Measurements from ENCODE around the gene SETD1A.
"Not testable (repeated sequence)": the region's sequence is repeated elsewhere in the genome, so short reads cannot be mapped to it uniquely, and the experiment has no call there.

Gene SETD1A

GRCh38 chr16:31006589-31006988, 49.0 kb downstream of the SETD1A start:
- no peaks in the 10 kb centered on the region for H3K27me3 ChIP-seq (ENCODE audit: control insufficient read depth, insufficient read depth, low read length)
- no peak overlapping the region for H3K27ac ChIP-seq (ENCODE audit: low read length)
- no peak overlapping the region for H3K9ac ChIP-seq (ENCODE audit: low read length)
- H3K36me3 ChIP-seq (ENCODE audit: control insufficient read depth, low read depth, low read length): no peaks in the 10 kb centered on the region
- no peaks in the 10 kb centered on the region for H3K9me3 ChIP-seq (ENCODE audit: control insufficient read depth, low read depth, low read length)
- no peaks in the 10 kb centered on the region for H3K4me1 ChIP-seq (ENCODE audit: control insufficient read depth, low read depth, low read length)
- no peak overlapping the region for H3K4me3 ChIP-seq (ENCODE audit: low read length)

GRCh38 chr16:31007684-31008083, 50.1 kb downstream of the SETD1A start:
- H3K27me3 ChIP-seq (ENCODE audit: control insufficient read depth, insufficient read depth, low read length): no peaks in the 10 kb centered on the region
- H3K4me1 ChIP-seq (ENCODE audit: control insufficient read depth, low read depth, low read length): no peaks in the 10 kb centered on the region
- no peak overlapping the region for H3K27ac ChIP-seq (ENCODE audit: low read length)

GRCh38 chr16:31008149-31008548, 50.6 kb downstream of the SETD1A start:
- no peak overlapping the region for H3K4me3 ChIP-seq (ENCODE audit: low read length)
- no peaks in the 10 kb centered on the region for H3K9me3 ChIP-seq (ENCODE audit: control insufficient read depth, low read depth, low read length)
- H3K36me3 ChIP-seq (ENCODE audit: control insufficient read depth, low read depth, low read length): no peaks in the 10 kb centered on the region
- no peak overlapping the region for H3K9ac ChIP-seq (ENCODE audit: low read length)
- H3K4me1 ChIP-seq (ENCODE audit: control insufficient read depth, low read depth, low read length): no peaks in the 10 kb centered on the region
- no peaks in the 10 kb centered on the region for H3K27me3 ChIP-seq (ENCODE audit: control insufficient read depth, insufficient read depth, low read length)
- no peak overlapping the region for H3K27ac ChIP-seq (ENCODE audit: low read length)

More at GRCh38 chr16:31007684-31008083, 50.1 kb downstream of the SETD1A start:
- Histone ChIP-seq H3K36me3 (ENCODE audit: control insufficient read depth, low read depth, low read length) (no peaks in the 10 kb centered on the region), H3K9me3 (ENCODE audit: control insufficient read depth, low read depth, low read length) (no peaks in the 10 kb centered on the region), H3K4me3 (ENCODE audit: low read length) (no peak overlapping the region), H3K9ac (ENCODE audit: low read length) (no peak overlapping the region)

GRCh38 chr16:31008551-31008950, 51.0 kb downstream of the SETD1A start:
- Histone ChIP-seq H3K9me3 (ENCODE audit: control insufficient read depth, low read depth, low read length) (no peaks in the 10 kb centered on the region), H3K4me1 (ENCODE audit: control insufficient read depth, low read depth, low read length) (no peaks in the 10 kb centered on the region), H3K36me3 (ENCODE audit: control insufficient read depth, low read depth, low read length) (no peaks in the 10 kb centered on the region), H3K4me3 (ENCODE audit: low read length) (no peak overlapping the region), H3K27me3 (ENCODE audit: control insufficient read depth, insufficient read depth, low read length) (no peaks in the 10 kb centered on the region), H3K27ac (ENCODE audit: low read length) (no peak overlapping the region), H3K9ac (ENCODE audit: low read length) (no peak overlapping the region)

- Histone ChIP-seq H3K4me1 (ENCODE audit: control insufficient read depth, low read depth, low read length) (no peaks in the 10 kb centered on the region), H3K36me3 (ENCODE audit: control insufficient read depth, low read depth, low read length) (no peaks in the 10 kb centered on the region), H3K9ac (ENCODE audit: low read length) (no peak overlapping the region), H3K9me3 (ENCODE audit: control insufficient read depth, low read depth, low read length) (no peaks in the 10 kb centered on the region), H3K4me3 (ENCODE audit: low read length) (no peak overlapping the region), H3K27me3 (ENCODE audit: control insufficient read depth, insufficient read depth, low read length) (no peaks in the 10 kb centered on the region), H3K27ac (ENCODE audit: low read length) (no peak overlapping the region)
Observed at GRCh38 chr16:31009120-31009519, 51.6 kb downstream of the SETD1A start.

GRCh38 chr16:31009894-31010584, 52.5 kb downstream of the SETD1A start:
- Histone ChIP-seq H3K4me3 (ENCODE audit: low read length) (peak overlapping the region; percentile 52), H3K27me3 (ENCODE audit: control insufficient read depth, insufficient read depth, low read length) (no peaks in the 10 kb centered on the region), H3K9ac (ENCODE audit: low read length) (no peak overlapping the region)

GRCh38 chr16:31010585-31011325, 53.2 kb downstream of the SETD1A start, which contains the start of gene STX1B:
Gene STX1B, minus strand, starts transcription at chr16:31010638. Its CDS starts 242 bp downstream, at chr16:31010396.
- H3K4me3 ChIP-seq (ENCODE audit: low read length): peak within 1 kb of the TSS; percentile 57
- H3K36me3 ChIP-seq (ENCODE audit: control insufficient read depth, low read depth, low read length): no peaks in the 10 kb centered on the region
- no peaks in the 10 kb centered on the region for H3K4me1 ChIP-seq (ENCODE audit: control insufficient read depth, low read depth, low read length)
- H3K27ac ChIP-seq (ENCODE audit: low read length): no peak within 1 kb of the TSS
- no peak within 1 kb of the TSS for H3K9ac ChIP-seq (ENCODE audit: low read length)
- H3K9me3 ChIP-seq (ENCODE audit: control insufficient read depth, low read depth, low read length): no peaks in the 10 kb centered on the region
- H3K27me3 ChIP-seq (ENCODE audit: control insufficient read depth, insufficient read depth, low read length): no peaks in the 10 kb centered on the region

More at GRCh38 chr16:31009894-31010584, 52.5 kb downstream of the SETD1A start:
- H3K4me1 ChIP-seq (ENCODE audit: control insufficient read depth, low read depth, low read length): no peaks in the 10 kb centered on the region
- H3K27ac ChIP-seq (ENCODE audit: low read length): no peak overlapping the region
- no peaks in the 10 kb centered on the region for H3K36me3 ChIP-seq (ENCODE audit: control insufficient read depth, low read depth, low read length)
- H3K9me3 ChIP-seq (ENCODE audit: control insufficient read depth, low read depth, low read length): no peaks in the 10 kb centered on the region

- H3K9ac ChIP-seq (ENCODE audit: low read length): not testable (repeated sequence)
Observed at GRCh38 chr16:31011815-31012214, 54.3 kb downstream of the SETD1A start.

GRCh38 chr16:31013292-31013691, 55.7 kb downstream of the SETD1A start:
- not testable (repeated sequence) for H3K27me3 ChIP-seq (ENCODE audit: control insufficient read depth, insufficient read depth, low read length); H3K9me3 ChIP-seq (ENCODE audit: control insufficient read depth, low read depth, low read length); H3K9ac ChIP-seq (ENCODE audit: low read length); H3K36me3 ChIP-seq (ENCODE audit: control insufficient read depth, low read depth, low read length); H3K27ac ChIP-seq (ENCODE audit: low read length); H3K4me1 ChIP-seq (ENCODE audit: control insufficient read depth, low read depth, low read length); H3K4me3 ChIP-seq (ENCODE audit: low read length)

More at GRCh38 chr16:31011815-31012214, 54.3 kb downstream of the SETD1A start:
- H3K27me3 ChIP-seq (ENCODE audit: control insufficient read depth, insufficient read depth, low read length); H3K4me1 ChIP-seq (ENCODE audit: control insufficient read depth, low read depth, low read length); H3K4me3 ChIP-seq (ENCODE audit: low read length); H3K27ac ChIP-seq (ENCODE audit: low read length); H3K36me3 ChIP-seq (ENCODE audit: control insufficient read depth, low read depth, low read length); H3K9me3 ChIP-seq (ENCODE audit: control insufficient read depth, low read depth, low read length): not testable (repeated sequence)

GRCh38 chr16:31016018-31016417, 58.5 kb downstream of the SETD1A start:
- no peak overlapping the region for H3K27ac ChIP-seq (ENCODE audit: low read length)
- no peaks in the 10 kb centered on the region for H3K4me1 ChIP-seq (ENCODE audit: control insufficient read depth, low read depth, low read length)
- H3K36me3 ChIP-seq (ENCODE audit: control insufficient read depth, low read depth, low read length): no peaks in the 10 kb centered on the region
- no peaks in the 10 kb centered on the region for H3K9me3 ChIP-seq (ENCODE audit: control insufficient read depth, low read depth, low read length)
- no peak overlapping the region for H3K4me3 ChIP-seq (ENCODE audit: low read length)
- no peak overlapping the region for H3K9ac ChIP-seq (ENCODE audit: low read length)
- H3K27me3 ChIP-seq (ENCODE audit: control insufficient read depth, insufficient read depth, low read length): no peaks in the 10 kb centered on the region

- H3K4me1 ChIP-seq (ENCODE audit: control insufficient read depth, low read depth, low read length); H3K9ac ChIP-seq (ENCODE audit: low read length); H3K27ac ChIP-seq (ENCODE audit: low read length); H3K9me3 ChIP-seq (ENCODE audit: control insufficient read depth, low read depth, low read length); H3K27me3 ChIP-seq (ENCODE audit: control insufficient read depth, insufficient read depth, low read length); H3K4me3 ChIP-seq (ENCODE audit: low read length); H3K36me3 ChIP-seq (ENCODE audit: control insufficient read depth, low read depth, low read length): not testable (repeated sequence)
Observed at GRCh38 chr16:31017756-31018155, 60.2 kb downstream of the SETD1A start.

GRCh38 chr16:31020536-31020935, 63.0 kb downstream of the SETD1A start:
- no peaks in the 10 kb centered on the region for H3K36me3 ChIP-seq (ENCODE audit: control insufficient read depth, low read depth, low read length)
- H3K27ac ChIP-seq (ENCODE audit: low read length): no peak overlapping the region
- no peaks in the 10 kb centered on the region for H3K4me1 ChIP-seq (ENCODE audit: control insufficient read depth, low read depth, low read length)
- H3K27me3 ChIP-seq (ENCODE audit: control insufficient read depth, insufficient read depth, low read length): no peaks in the 10 kb centered on the region
- no peak overlapping the region for H3K4me3 ChIP-seq (ENCODE audit: low read length)
- no peaks in the 10 kb centered on the region for H3K9me3 ChIP-seq (ENCODE audit: control insufficient read depth, low read depth, low read length)
- H3K9ac ChIP-seq (ENCODE audit: low read length): no peak overlapping the region
